Hypothalamus (tissue), 51 donors: Measurements from ENCODE around the gene GPR35.

Experiments
- DNase-seq, 51 donors: peaks; one replicate each; lab custom pipeline; 2025; lab: John Stamatoyannopoulos, UW

The GPR35 gene

DNA sequence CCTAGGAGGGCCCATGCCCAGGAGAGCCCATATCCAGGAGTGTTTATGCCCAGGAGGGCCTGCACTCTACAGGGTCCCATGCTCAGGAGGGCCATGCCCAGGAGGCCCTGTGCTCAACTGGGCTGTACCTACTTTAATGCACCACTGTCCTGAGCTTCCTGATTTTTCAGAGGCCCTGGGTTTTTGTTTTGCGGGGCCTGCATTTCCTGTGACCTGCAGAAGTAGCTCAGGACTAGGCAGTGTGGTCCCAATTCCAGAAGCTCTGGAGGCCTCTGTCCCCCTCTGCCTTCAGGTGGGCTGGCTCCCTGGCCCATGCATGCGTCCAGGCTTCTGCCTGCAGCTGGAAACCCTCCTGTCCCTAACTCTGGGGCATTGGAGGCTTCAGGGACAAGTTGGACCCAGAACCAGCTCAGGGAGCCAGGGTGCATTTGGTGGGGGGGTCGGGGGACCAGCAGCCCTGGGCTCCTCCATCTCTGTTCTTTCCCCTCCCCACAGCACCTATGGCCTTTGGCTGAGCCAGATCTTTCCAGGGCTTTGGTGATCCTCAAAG is 10.8 kb downstream of the GPR35 start:
- DNase-seq = no peak

GRCh38 chr2:240636563-240637115 is 11.4 kb downstream of the GPR35 start:
- no peak for DNase-seq

- no peak for DNase-seq
These were observed 12.0 kb downstream of the GPR35 start for GRCh38 chr2:240637116-240637900.

GRCh38 chr2:240637901-240638345 is 12.6 kb downstream of the GPR35 start:
- no peak for DNase-seq

- DNase-seq = no peak
These were observed 13.4 kb downstream of the GPR35 start for GRCh38 chr2:240638512-240639160.

GRCh38 chr2:240639566-240639965 is 14.3 kb downstream of the GPR35 start:
- DNase-seq = no peak

- no peak for DNase-seq
These were observed 15.7 kb downstream of the GPR35 start for GRCh38 chr2:240640939-240641338.

DNA sequence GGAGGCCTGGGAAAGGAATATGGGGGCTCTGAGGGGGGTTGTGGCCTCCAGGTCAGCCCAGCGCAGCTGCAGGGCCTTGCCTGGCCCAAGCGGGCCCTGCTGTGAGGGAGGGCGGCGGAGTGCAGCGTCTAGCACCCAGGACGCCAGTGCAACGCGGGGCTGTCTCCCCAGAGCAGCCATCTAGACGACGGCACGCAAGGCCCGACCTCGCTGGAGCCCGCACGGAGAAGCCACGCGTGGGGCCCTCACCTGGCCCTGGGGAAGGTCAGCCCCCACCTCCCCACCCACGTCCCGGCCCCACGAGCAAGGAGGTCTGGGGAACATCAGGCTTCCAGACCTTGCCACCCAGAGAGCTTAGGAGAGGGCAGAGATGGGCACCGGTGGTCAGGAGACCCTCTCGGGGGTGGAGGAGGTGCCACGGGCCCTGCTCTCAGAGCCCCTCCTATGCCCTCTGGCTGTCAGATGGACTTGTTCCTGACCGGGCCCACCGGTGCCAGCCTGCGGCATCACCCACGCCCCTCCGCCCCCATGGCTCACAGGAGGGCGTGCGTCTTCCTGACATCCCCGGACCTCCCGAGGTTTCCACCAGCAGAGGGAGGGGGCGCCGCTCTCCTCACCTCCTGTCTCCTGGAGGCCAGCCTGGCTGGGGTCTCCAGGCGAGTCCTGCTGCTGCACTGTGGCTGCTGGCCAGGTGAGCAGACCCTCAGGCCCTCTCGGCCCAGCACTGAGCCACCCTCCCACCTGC is 17.0 kb downstream of the GPR35 start:
- no peak for DNase-seq

DNA sequence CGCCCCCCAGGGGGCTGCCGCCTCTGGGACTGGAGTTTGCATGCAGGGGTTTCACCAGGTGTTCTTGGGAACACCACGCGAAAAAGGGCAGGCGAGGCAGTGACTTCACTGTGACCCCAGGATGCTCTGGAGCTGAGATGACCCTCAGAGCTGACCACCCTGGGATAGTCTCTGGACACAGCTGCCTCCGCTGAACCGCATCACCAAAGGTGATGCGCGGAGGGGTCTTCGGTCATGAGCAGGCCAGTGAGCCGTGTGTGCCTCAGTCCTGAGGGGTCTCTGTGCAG is 17.5 kb downstream of the GPR35 start:
- DNase-seq = no peak

DNA sequence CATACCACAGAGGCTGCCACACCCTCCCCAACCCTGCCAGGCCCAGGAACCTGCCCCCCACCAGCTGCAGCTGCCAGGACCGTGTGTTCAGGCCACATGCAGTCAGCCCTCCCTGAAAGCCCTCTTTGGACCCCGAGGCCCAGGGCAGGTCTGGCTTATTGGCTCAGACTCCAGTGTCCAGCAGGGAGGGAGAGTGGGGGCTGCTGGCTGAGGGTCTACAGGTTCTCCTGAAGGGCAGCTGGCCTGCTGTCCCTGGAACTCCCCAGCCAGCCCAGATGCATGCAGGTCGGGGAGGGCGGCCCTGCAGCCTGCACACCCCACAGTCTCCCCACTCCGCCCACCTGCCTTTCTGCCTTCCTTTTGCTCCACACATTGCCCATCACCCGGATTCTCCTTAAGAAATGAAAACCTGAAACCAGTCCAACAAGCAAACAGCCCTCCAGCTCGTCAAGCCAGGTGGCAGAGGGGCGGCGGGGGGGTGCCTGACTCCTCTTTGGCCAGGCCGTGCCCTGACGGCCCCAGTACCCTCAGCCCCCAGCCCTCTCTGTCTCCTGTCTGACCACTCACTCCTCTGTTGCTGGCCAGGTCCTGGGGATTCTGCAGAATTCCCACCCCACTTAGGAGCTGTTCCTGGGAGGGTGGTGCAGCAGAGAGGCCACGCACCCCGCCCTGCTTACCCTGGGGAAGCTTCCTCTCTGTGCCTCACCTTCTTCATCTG is 18.0 kb downstream of the GPR35 start:
- no peak for DNase-seq

DNA sequence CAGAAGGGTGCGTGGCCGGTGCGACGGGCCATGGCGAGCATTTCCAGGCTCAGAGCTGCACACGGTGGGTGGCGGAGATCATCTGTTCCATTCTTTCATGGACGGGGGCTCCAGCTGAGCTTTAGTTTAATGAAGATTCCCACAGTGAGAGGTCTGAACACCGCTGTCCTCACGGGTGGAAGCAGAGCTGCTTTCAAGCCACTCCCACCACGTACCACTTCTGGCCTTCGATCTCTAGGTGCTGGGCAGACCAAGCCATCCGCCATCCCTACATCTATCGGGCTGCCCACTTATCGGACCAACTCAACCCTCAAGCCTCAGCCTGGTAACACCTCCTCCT is 18.5 kb downstream of the GPR35 start:
- DNase-seq = no peak

GRCh38 chr2:240644171-240644651 is 18.9 kb downstream of the GPR35 start:
- no peak for DNase-seq

- DNase-seq = no peak
These were observed 19.6 kb downstream of the GPR35 start for GRCh38 chr2:240644859-240645301.

- DNase-seq = no peak
These were observed 20.1 kb downstream of the GPR35 start for GRCh38 chr2:240645346-240645745.

DNA sequence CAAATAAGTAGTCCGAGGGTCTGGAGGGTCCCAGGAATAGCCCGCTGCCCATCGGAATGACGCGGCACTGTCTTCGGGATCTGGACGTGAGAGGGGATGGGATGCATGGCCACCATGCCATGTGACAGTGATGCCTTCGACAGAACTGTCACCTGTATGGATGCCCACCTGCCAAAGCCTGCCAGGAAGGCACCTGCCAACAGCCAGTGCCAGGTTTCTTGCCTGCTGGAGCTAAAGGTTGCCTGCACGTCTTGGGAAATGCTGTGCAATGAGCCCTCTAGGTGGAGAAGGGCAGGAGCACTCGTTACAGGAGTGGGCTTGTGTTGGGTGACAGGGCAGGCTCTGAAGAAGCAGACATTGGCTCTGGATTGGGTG is 20.5 kb downstream of the GPR35 start:
- no peak for DNase-seq

- DNase-seq = no peak
These were observed 21.1 kb downstream of the GPR35 start for GRCh38 chr2:240646176-240646899.

DNA sequence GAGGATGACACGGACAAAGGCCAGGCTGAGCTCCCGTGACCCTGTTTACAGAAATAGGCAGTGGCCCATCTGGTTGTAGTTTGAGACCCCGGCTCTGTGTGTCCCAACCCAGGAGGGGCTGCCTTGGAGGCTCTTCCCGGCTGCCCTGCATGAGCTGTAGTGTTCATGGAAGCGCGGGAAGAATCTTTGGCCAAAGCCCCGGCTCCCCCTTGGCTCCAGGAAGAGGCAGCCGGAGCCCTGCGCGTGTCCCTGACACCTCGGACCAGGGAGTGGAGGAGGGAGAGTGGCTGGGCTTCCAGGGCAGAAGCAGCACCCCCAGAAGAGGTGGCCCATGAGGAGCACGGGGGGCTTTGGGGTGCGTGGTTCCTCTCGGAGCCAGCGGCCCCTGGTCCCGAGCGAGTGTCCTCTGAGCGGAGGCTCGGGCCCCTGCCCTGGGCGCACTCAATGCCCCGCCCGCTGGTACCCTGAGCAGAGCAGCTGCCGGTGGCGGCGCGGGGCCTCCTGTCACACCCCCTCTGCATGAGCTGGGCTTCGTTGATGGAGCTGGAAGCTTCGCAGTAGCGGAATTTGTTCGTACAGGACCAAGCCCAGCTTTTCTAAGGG is 21.7 kb downstream of the GPR35 start:
- no peak for DNase-seq

DNA sequence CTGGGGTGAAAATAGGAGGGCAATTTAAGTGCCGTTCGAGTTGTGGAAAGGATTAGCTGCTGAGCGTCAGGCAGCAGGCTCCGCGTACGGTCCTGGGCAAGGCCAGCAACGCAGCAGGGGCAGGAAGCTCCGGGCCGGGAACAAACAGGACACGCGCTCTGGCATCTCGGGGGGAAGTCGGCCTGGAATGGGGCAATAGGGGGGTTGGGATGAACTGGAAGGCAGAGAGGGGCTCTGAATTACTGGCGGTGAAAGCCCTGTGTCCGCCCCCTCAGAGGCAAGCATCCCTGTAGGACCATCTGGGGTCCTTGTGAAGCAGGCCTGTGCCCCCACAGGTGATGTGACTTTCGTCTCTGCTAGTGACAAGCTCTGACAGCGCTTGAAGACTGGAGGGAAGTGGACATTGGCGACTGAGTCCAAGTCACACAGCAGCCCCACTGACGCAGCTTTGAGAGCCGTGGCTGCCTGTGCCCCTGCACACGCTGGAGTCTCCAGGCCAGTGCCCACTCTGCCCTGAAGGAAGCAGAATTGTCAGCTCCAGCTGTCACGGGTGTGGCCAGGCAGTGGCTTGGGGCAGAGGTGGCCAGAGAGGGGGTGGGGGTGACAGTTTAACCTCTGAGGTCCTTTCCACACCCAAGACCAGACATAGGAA is 22.3 kb downstream of the GPR35 start:
- no peak for DNase-seq

- no peak for DNase-seq
These were observed 22.9 kb downstream of the GPR35 start for GRCh38 chr2:240648155-240648649.
